Peyer's patch (tissue), 4 donors: ENCODE measurements around the gene CRK.

Source experiments
- POLR2A ChIP-seq, 2 donors: fragments of 450-650 bp; IDR thresholded peaks; one replicate each; pipeline ENCODE4 v1.5.1; 2017; ENCODE audit warnings: antibody characterized with exemption in 2 of 2, mild to moderate bottlenecking in 2 of 2, moderate library complexity in 2 of 2
- TF ChIP-seq, protein P1 (sequence below), 6 experiments: fragments of 450-650 bp in 4 of 6; fragments of 200-600 bp in 2 of 6; sonication (generic) in 1 of 6; IDR thresholded peaks; one replicate each; pipeline ENCODE4 v1.5.1; 2017 to 2019; ENCODE audit warnings: antibody characterized with exemption in 6 of 6, mild to moderate bottlenecking in 3 of 6, moderate library complexity in 1 of 6

DNA sequence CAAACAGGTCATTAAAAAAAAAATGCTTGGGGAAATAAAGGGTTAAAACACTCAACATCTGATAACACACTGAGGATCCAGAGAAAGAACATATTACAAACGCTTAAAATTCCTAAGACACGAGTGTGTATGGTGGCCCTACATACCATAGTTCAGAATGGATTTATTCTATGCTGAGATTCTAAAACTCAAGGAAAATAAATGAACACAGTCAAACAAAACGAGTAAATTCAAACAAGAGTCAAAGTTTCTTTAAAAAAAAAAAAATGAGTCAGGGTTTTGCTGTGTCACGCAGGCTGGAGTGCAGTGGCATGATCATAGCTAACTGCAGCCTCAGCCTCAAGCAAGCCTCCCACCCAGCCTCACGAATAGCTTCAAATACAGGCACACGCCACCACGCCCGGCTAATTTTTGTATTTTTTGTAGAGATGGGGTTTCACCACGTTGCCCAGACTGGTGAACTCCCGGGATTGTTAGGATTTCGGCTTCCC is 17.4 kb downstream of the CRK start:
- TF ChIP-seq, protein P1, sequence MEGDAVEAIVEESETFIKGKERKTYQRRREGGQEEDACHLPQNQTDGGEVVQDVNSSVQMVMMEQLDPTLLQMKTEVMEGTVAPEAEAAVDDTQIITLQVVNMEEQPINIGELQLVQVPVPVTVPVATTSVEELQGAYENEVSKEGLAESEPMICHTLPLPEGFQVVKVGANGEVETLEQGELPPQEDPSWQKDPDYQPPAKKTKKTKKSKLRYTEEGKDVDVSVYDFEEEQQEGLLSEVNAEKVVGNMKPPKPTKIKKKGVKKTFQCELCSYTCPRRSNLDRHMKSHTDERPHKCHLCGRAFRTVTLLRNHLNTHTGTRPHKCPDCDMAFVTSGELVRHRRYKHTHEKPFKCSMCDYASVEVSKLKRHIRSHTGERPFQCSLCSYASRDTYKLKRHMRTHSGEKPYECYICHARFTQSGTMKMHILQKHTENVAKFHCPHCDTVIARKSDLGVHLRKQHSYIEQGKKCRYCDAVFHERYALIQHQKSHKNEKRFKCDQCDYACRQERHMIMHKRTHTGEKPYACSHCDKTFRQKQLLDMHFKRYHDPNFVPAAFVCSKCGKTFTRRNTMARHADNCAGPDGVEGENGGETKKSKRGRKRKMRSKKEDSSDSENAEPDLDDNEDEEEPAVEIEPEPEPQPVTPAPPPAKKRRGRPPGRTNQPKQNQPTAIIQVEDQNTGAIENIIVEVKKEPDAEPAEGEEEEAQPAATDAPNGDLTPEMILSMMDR (IDR thresholded peaks at IDR 0.05), result no peak
- no peak for TF ChIP-seq POLR2A (IDR thresholded peaks at IDR 0.05)
